IMR-90 (cell line): ENCODE data around the gene RNU1-1. TPM values are rescaled to one million over a fixed set of nuclear protein-coding genes. Genes with fewer than 3 reads are reported as not detected.
"Not testable (repeated sequence)": the region's sequence is repeated elsewhere in the genome, so short reads cannot be mapped to it uniquely, and the experiment has no call there.

Experiments used
- ATAC-seq: fragments of 200-7000 bp; cut with Tn5 transposase; 2 replicates; pipeline ENCODE4 v1.9.1; 2020; ENCODE audit warnings: low read depth, mild to moderate bottlenecking, moderate library complexity
- BruUV-seq: library from RNA; stranded (reverse); fragments of 400-500 nt; replicated peaks from 2 replicates; lab custom pipeline; 2021; lab: Mats Ljungman, UMichigan
- CTCF ChIA-PET: fragments of 300-600 bp; formaldehyde crosslinking; extraction: SDS; loops from one replicate; lab custom pipeline; 2021; ENCODE audit warnings: antibody characterized with exemption; lab: Yijun Ruan, JAX
- POLR2A ChIA-PET: fragments of 300-600 bp; sonication (Branson Sonifier 250); formaldehyde crosslinking; loops from one replicate; lab custom pipeline; 2022; ENCODE audit warnings: antibody characterized with exemption; ENCODE audit not compliant: unreplicated experiment; lab: Charles Lee
- DNase-seq: peaks from one replicate; pipeline ENCODE4 v3.0.0; 2013
- H2AFZ ChIP-seq: replicated peaks from 2 replicates; pipeline ENCODE3; 2013; ENCODE audit warnings: low read length, mild to moderate bottlenecking; ENCODE audit not compliant: poor library complexity
- H2AK5ac ChIP-seq: 2 replicates; pipeline ENCODE4 v1.6.1; 2013; ENCODE audit warnings: low read depth, low read length, inconsistent platforms
- H2AK9ac ChIP-seq: replicated peaks from 2 replicates; pipeline ENCODE3; 2013; ENCODE audit warnings: mild to moderate bottlenecking, low read depth, low read length, moderate library complexity; ENCODE audit not compliant: poor library complexity
- H2BK120ac ChIP-seq: 2 replicates; pipeline ENCODE4 v1.6.1; 2013; ENCODE audit warnings: low read depth, low read length, inconsistent platforms
- H2BK15ac ChIP-seq: 3 replicates; pipeline ENCODE4 v1.6.1; 2013; ENCODE audit warnings: low read depth, low read length, inconsistent platforms
- H2BK20ac ChIP-seq: 2 replicates; pipeline ENCODE4 v1.6.1; 2013; ENCODE audit warnings: low read depth, mild to moderate bottlenecking, inconsistent platforms, low read length, moderate library complexity
- H2BK5ac ChIP-seq: 2 replicates; pipeline ENCODE4 v1.6.1; 2013; ENCODE audit warnings: mild to moderate bottlenecking, low read depth, low read length, inconsistent platforms; ENCODE audit not compliant: poor library complexity, severe bottlenecking
- H3K14ac ChIP-seq: replicated peaks from 2 replicates; pipeline ENCODE4 v1.6.1; 2013; ENCODE audit warnings: low read depth, low read length, inconsistent platforms
- H3K18ac ChIP-seq: 2 replicates; pipeline ENCODE4 v1.6.1; 2013; ENCODE audit warnings: low read depth, low read length, control low read depth
- H3K23ac ChIP-seq: 2 replicates; pipeline ENCODE4 v1.6.1; 2013; ENCODE audit warnings: low read depth, low read length, inconsistent platforms
- H3K27ac ChIP-seq: 2 replicates; pipeline ENCODE4 v1.5.1; 2013; ENCODE audit warnings: mild to moderate bottlenecking, control low read depth, low read length; ENCODE audit not compliant: insufficient read depth
- H3K27me3 ChIP-seq: 2 replicates; pipeline ENCODE4 v1.6.1; 2013; ENCODE audit warnings: low read length; ENCODE audit not compliant: control insufficient read depth, insufficient read depth
- H3K36me3 ChIP-seq: 2 replicates; pipeline ENCODE4 v1.6.1; 2013; ENCODE audit warnings: low read length, mixed read lengths; ENCODE audit not compliant: control insufficient read depth, insufficient read depth
- H3K4ac ChIP-seq: 2 replicates; pipeline ENCODE4 v1.6.1; 2013; ENCODE audit warnings: low read depth, low read length, inconsistent platforms
- H3K4me1 ChIP-seq: 2 replicates; pipeline ENCODE4 v1.6.1; 2013; ENCODE audit warnings: low read length, mixed read lengths; ENCODE audit not compliant: control insufficient read depth, insufficient read depth
- H3K4me2 ChIP-seq: 2 replicates; pipeline ENCODE4 v1.6.1; 2013; ENCODE audit warnings: low read depth, mild to moderate bottlenecking, control low read depth, low read length, moderate library complexity
- H3K4me3 ChIP-seq: 2 replicates; pipeline ENCODE4 v1.5.1; 2013; ENCODE audit warnings: low read depth, mild to moderate bottlenecking, control low read depth, low read length, moderate library complexity; ENCODE audit not compliant: insufficient read depth
- H3K56ac ChIP-seq: 2 replicates; pipeline ENCODE4 v1.6.1; 2013; ENCODE audit warnings: low read length, inconsistent platforms; ENCODE audit not compliant: insufficient read depth; ENCODE audit errors: extremely low read depth
- H3K79me1 ChIP-seq, 2 experiments: 2 replicates each; pipeline ENCODE4 v1.6.1; 2013; ENCODE audit warnings: low read length in 2 of 2, inconsistent platforms in 1 of 2, low read depth in 1 of 2
- H3K9ac ChIP-seq: 2 replicates; pipeline ENCODE4 v1.6.1; 2013; ENCODE audit warnings: low read depth, low read length, control low read depth
- H3K9me1 ChIP-seq: 2 replicates; pipeline ENCODE4 v1.6.1; 2013; ENCODE audit warnings: low read length, inconsistent platforms; ENCODE audit not compliant: insufficient read depth
- H3K9me3 ChIP-seq: 2 replicates; pipeline ENCODE4 v1.6.1; 2013; ENCODE audit warnings: low read length; ENCODE audit not compliant: control insufficient read depth, insufficient read depth
- H4K20me1 ChIP-seq: 2 replicates; pipeline ENCODE4 v1.6.1; 2013; ENCODE audit warnings: low read length, inconsistent platforms; ENCODE audit not compliant: insufficient read depth
- H4K5ac ChIP-seq: 2 replicates; pipeline ENCODE4 v1.6.1; 2013; ENCODE audit warnings: mild to moderate bottlenecking, low read depth, low read length, control low read depth
- H4K8ac ChIP-seq, 2 experiments: 2 replicates each; pipeline ENCODE4 v1.6.1; 2013; ENCODE audit warnings: low read depth in 2 of 2, low read length in 2 of 2, control low read depth in 1 of 2, inconsistent platforms in 1 of 2
- H4K91ac ChIP-seq: 2 replicates; pipeline ENCODE4 v1.6.1; 2013; ENCODE audit warnings: low read depth, low read length, inconsistent platforms; ENCODE audit not compliant: insufficient read depth
- WGBS, 2 experiments: methylation state at CpG; one replicate each; pipeline versions ENCODE4 v1.1.5 to v1.1.7; 2013; ENCODE audit warnings: missing lambda C conversion rate in 2 of 2; ENCODE audit not compliant: insufficient read length in 1 of 2; ENCODE audit errors: extremely low coverage in 2 of 2; 5-methylcytosine and 5-hydroxymethylcytosine counted together
- dilution Hi-C: fragments of 300-500 bp; cut with HindIII; formaldehyde crosslinking; loops from one replicate; pipeline ENCODE4 v1.14.3; 2018; ENCODE audit warnings: low sequenced_read_pairs; ENCODE audit not compliant: unreplicated experiment
- in situ Hi-C: fragments of 300-500 bp; cut with MboI; formaldehyde crosslinking; loops from 3 replicates; pipeline ENCODE4 v1.14.3; 2019; ENCODE audit warnings: low sequenced_read_pairs, inconsistent platforms, mixed read lengths
- intact Hi-C: fragments of 100-400 bp; cut with micrococcal nuclease; formaldehyde crosslinking; loops from 2 replicates; pipeline ENCODE4 v1.10.0; 2022
- polyA plus RNA-seq, 3 experiments: library from polyadenylated mRNA; depleted of rRNA; stranded (reverse); fragments of >200 nt; gene quantifications; 2 replicates each; pipeline ENCODE4 v1.2.3, GENCODE V29; 2012; ENCODE audit warnings: low replicate concordance in 1 of 3
- total RNA-seq: library from RNA; depleted of rRNA; stranded (reverse); fragments of >200 nt; gene quantifications from 2 replicates; pipeline ENCODE4 v1.2.3, GENCODE V29; 2012

RNU1-1 gene
- total and polyA plus RNA-seq, 2 of the 4 experiments (the other 2 are of a cell fraction): under 0.01 TPM; not detected in 1

DNA sequence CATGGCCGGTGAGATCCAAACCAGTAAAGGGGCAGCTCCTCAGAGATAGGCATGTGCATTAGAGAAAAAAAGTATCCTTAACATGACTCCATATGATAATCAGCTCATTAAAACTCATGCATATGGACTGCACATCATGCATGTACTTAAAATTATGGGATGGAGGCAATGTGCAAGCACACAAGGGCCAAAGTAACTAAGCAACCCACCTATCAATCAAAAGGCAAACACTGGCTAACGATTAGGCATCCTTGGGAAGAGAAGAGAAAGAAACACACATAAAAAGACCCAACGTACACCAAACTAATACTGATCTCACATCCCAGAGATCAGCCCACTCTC lies 4.8 kb upstream of the RNU1-1 start:
- H4K91ac ChIP-seq, H3K18ac ChIP-seq, H2BK15ac ChIP-seq, DNase-seq, H2BK120ac ChIP-seq, H3K4me3 ChIP-seq, H3K36me3 ChIP-seq, H4K5ac ChIP-seq, H2AFZ ChIP-seq, H3K9me1 ChIP-seq, H3K4me1 ChIP-seq, in situ Hi-C loops, H3K14ac ChIP-seq, H3K9me3 ChIP-seq, intact Hi-C loops, H3K27ac ChIP-seq, H3K4me2 ChIP-seq, CTCF ChIA-PET, H2AK5ac ChIP-seq, H3K23ac ChIP-seq, H3K9ac ChIP-seq, POLR2A ChIA-PET, H3K79me1 ChIP-seq, H2BK20ac ChIP-seq, H4K8ac ChIP-seq, H4K20me1 ChIP-seq, H2AK9ac ChIP-seq, H2BK5ac ChIP-seq, dilution Hi-C loops, ATAC-seq, H3K56ac ChIP-seq, BruUV-seq, H3K4ac ChIP-seq: not testable (repeated sequence)
- no CpG with 5 or more reads among the region's 3 CpGs for WGBS, 2 experiments
- H3K27me3 ChIP-seq: peaks cover 28% of the 10 kb centered on the region

- H3K14ac ChIP-seq, H2BK20ac ChIP-seq, BruUV-seq, H3K27ac ChIP-seq, H4K8ac ChIP-seq, H3K4ac ChIP-seq, H3K18ac ChIP-seq, H3K4me2 ChIP-seq, ATAC-seq, H2BK15ac ChIP-seq, H3K9me3 ChIP-seq, in situ Hi-C loops, dilution Hi-C loops, H3K9me1 ChIP-seq, H4K5ac ChIP-seq, POLR2A ChIA-PET, H3K56ac ChIP-seq, H3K36me3 ChIP-seq, H3K4me3 ChIP-seq, H2AFZ ChIP-seq, H3K4me1 ChIP-seq, H2BK5ac ChIP-seq, H2BK120ac ChIP-seq, H4K91ac ChIP-seq, intact Hi-C loops, H2AK9ac ChIP-seq, H3K9ac ChIP-seq, H2AK5ac ChIP-seq, H3K23ac ChIP-seq, H4K20me1 ChIP-seq, H3K79me1 ChIP-seq, DNase-seq, CTCF ChIA-PET: not testable (repeated sequence)
- no CpG with 5 or more reads among the region's 5 CpGs for WGBS, 2 experiments
- H3K27me3 ChIP-seq: peaks cover 16% of the 10 kb centered on the region
Observed at GRCh38 chr1:16516694-16517410, 2.8 kb upstream of the RNU1-1 start.
